PC-9 (cell line): ENCODE data around the gene TMEM51. TPM values are rescaled to one million over a fixed set of nuclear protein-coding genes. Genes with fewer than 3 reads are reported as not detected.

ENCODE experiments used
- BruUV-seq: library from RNA; stranded (reverse); fragments of 400-500 nt; replicated peaks from 2 replicates; lab custom pipeline; 2021; lab: Mats Ljungman, UMichigan
- CTCF ChIA-PET: fragments of 300-600 bp; sonication (Branson Sonifier 250); formaldehyde crosslinking; loops from one replicate; lab custom pipeline; 2022; ENCODE audit warnings: antibody characterized with exemption; lab: Charles Lee
- POLR2A ChIA-PET: fragments of 300-600 bp; sonication (Branson Sonifier 250); formaldehyde crosslinking; loops from one replicate; lab custom pipeline; 2022; ENCODE audit warnings: antibody characterized with exemption; ENCODE audit not compliant: unreplicated experiment; lab: Charles Lee
- DNase-seq, 2 experiments: peaks; one replicate each; pipeline versions ENCODE4 v3.0.0 to v3.0.0-alpha.2; 2015 to 2022; ENCODE audit warnings: mixed read lengths in 1 of 2
- H2AFZ ChIP-seq: fragments of 200-600 bp; sonication (generic); 2 replicates; pipeline ENCODE4 v1.8.1; 2017; ENCODE audit warnings: antibody characterized with exemption
- H3F3A ChIP-seq: fragments of 200-600 bp; sonication (generic); 2 replicates; pipeline ENCODE4 v1.8.1; 2017; ENCODE audit warnings: antibody characterized with exemption, mild to moderate bottlenecking, low read depth; ENCODE audit not compliant: insufficient read depth
- H3K27ac ChIP-seq: fragments of 200-600 bp; sonication (generic); 2 replicates; pipeline ENCODE4 v1.6.1; 2016; ENCODE audit warnings: mixed run types
- H3K27me3 ChIP-seq: fragments of 200-600 bp; sonication (generic); 2 replicates; pipeline ENCODE4 v1.6.1; 2016; ENCODE audit warnings: low read depth, mixed run types; ENCODE audit not compliant: insufficient read depth
- H3K36me3 ChIP-seq: fragments of 200-600 bp; sonication (generic); 2 replicates; pipeline ENCODE4 v1.6.1; 2016; ENCODE audit warnings: low read depth, mixed run types
- H3K4me1 ChIP-seq: fragments of 200-600 bp; sonication (generic); replicated peaks from 2 replicates; pipeline ENCODE4 v1.6.1; 2016; ENCODE audit warnings: mixed run types; ENCODE audit not compliant: insufficient read depth
- H3K4me2 ChIP-seq: fragments of 200-600 bp; sonication (generic); 2 replicates; pipeline ENCODE4 v1.6.1; 2017; ENCODE audit warnings: mixed run types
- H3K4me3 ChIP-seq: fragments of 200-600 bp; sonication (generic); 2 replicates; pipeline ENCODE4 v1.6.1; 2016; ENCODE audit warnings: mixed run types
- H3K79me2 ChIP-seq: fragments of 200-600 bp; sonication (generic); 2 replicates; pipeline ENCODE4 v1.6.1; 2017; ENCODE audit warnings: low read depth, mixed run types
- H3K9me2 ChIP-seq: fragments of 200-600 bp; sonication (generic); 2 replicates; pipeline ENCODE4 v1.8.1; 2017; ENCODE audit warnings: mild to moderate bottlenecking; ENCODE audit not compliant: insufficient read depth
- H3K9me3 ChIP-seq: fragments of 200-600 bp; sonication (generic); 2 replicates; pipeline ENCODE4 v1.8.1; 2016; ENCODE audit warnings: low read depth; ENCODE audit not compliant: insufficient read depth
- H4K20me1 ChIP-seq: fragments of 200-600 bp; sonication (generic); 2 replicates; pipeline ENCODE4 v1.8.1; 2017; ENCODE audit not compliant: insufficient read depth
- EZH2 ChIP-seq: fragments of 200-600 bp; sonication (generic); IDR thresholded peaks from 2 replicates; pipeline ENCODE4 v1.8.0; 2017; ENCODE audit warnings: antibody characterized with exemption, low read depth
- intact Hi-C: fragments of 100-400 bp; cut with micrococcal nuclease; formaldehyde crosslinking; loops from one replicate; pipeline ENCODE4 v1.10.0; 2022; ENCODE audit not compliant: unreplicated experiment
- total RNA-seq: library from RNA; stranded (reverse); gene quantifications from 2 replicates; pipeline ENCODE4 v1.2.3, GENCODE V29; 2021
- TF ChIP-seq, protein P1 (sequence below): fragments of 200-600 bp; sonication (generic); conservative IDR thresholded peaks from 2 replicates; pipeline ENCODE4 v1.6.1; 2017; ENCODE audit warnings: mixed run types, antibody characterized with exemption, mild to moderate bottlenecking, moderate library complexity

Gene TMEM51
- total RNA-seq, 1 experiment from 2014 or later: 11.7 TPM

- BruUV-seq: no TSS peak
- intact Hi-C loops: no loop called here
Measured at GRCh38 chr1:15125101-15125745, 28.3 kb upstream of the TMEM51 start.

DNA sequence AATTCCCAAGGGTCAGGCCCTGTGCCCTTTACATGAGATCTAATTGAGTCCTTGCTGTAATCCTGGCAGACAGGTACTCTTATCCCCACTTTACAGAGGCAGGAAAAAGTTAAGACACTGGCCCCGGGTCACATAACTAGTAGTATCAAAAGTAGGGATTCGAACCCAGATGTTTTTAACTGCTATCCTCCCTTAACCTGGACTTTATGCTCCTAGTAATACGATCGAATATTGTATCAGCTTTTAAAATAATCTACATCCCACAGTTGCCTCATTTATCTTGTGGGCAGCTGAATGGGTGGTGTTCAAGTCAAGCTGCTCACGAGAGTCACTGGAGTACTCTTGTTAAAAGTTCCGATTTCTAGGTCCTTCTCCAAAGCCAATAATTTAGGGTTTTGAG lies 25.5 kb upstream of the TMEM51 start:
- BruUV-seq: no TSS peak
- Histone ChIP-seq H3K36me3 (no peaks in the 10 kb centered on the region), H3K27me3 (no peaks in the 10 kb centered on the region), H2AFZ (no peak overlapping the region), H3F3A (no peaks in the 10 kb centered on the region), H3K9me2 (no peaks in the 10 kb centered on the region), H3K9me3 (no peaks in the 10 kb centered on the region), H4K20me1 (no peaks in the 10 kb centered on the region), H3K4me1 (no peaks in the 10 kb centered on the region), H3K79me2 (no peaks in the 10 kb centered on the region), H3K4me3 (no peak overlapping the region), H3K27ac (no peak overlapping the region), H3K4me2 (no peak overlapping the region)
- no peak for DNase-seq
- TF ChIP-seq, protein P1, sequence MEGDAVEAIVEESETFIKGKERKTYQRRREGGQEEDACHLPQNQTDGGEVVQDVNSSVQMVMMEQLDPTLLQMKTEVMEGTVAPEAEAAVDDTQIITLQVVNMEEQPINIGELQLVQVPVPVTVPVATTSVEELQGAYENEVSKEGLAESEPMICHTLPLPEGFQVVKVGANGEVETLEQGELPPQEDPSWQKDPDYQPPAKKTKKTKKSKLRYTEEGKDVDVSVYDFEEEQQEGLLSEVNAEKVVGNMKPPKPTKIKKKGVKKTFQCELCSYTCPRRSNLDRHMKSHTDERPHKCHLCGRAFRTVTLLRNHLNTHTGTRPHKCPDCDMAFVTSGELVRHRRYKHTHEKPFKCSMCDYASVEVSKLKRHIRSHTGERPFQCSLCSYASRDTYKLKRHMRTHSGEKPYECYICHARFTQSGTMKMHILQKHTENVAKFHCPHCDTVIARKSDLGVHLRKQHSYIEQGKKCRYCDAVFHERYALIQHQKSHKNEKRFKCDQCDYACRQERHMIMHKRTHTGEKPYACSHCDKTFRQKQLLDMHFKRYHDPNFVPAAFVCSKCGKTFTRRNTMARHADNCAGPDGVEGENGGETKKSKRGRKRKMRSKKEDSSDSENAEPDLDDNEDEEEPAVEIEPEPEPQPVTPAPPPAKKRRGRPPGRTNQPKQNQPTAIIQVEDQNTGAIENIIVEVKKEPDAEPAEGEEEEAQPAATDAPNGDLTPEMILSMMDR: no peak
- TF ChIP-seq EZH2: no peak
- ChIA-PET POLR2A (no interaction called here), CTCF (interaction anchor here (0.7 to 1.4 kb wide), 4 partner anchors 36 to 195 kb away, joined by 3 to 15 read pairs (median 4); no protein-coding TSS in a partner anchor)
- intact Hi-C loops: loop anchor here (1.0 to 2.0 kb wide), 4 partner anchors 24 to 303 kb away; no protein-coding TSS in a partner anchor

More at GRCh38 chr1:15125101-15125745, 28.3 kb upstream of the TMEM51 start:
- ChIA-PET CTCF (no interaction called here), POLR2A (interaction anchor here (0.6 kb wide), 1 partner anchor 135 kb away, joined by 3 read pairs; no protein-coding TSS in a partner anchor)
- H3F3A ChIP-seq: no peaks in the 10 kb centered on the region
- H3K9me3 ChIP-seq: no peaks in the 10 kb centered on the region
- H3K4me3 ChIP-seq: no peak overlapping the region
- no peak overlapping the region for H2AFZ ChIP-seq
- no peak overlapping the region for H3K27ac ChIP-seq
- H3K36me3 ChIP-seq: no peaks in the 10 kb centered on the region
- H3K79me2 ChIP-seq: no peaks in the 10 kb centered on the region
- no peak overlapping the region for H3K4me2 ChIP-seq
- H3K27me3 ChIP-seq: no peaks in the 10 kb centered on the region
- H3K4me1 ChIP-seq: no peaks in the 10 kb centered on the region
- DNase-seq: no peak
- H4K20me1 ChIP-seq: no peaks in the 10 kb centered on the region
- H3K9me2 ChIP-seq: no peaks in the 10 kb centered on the region
- no peak for TF ChIP-seq EZH2
- TF ChIP-seq, protein P1: no peak

GRCh38 chr1:15128520-15129313 lies 24.8 kb upstream of the TMEM51 start:
- H3K27me3 ChIP-seq: no peaks in the 10 kb centered on the region
- no peaks in the 10 kb centered on the region for H4K20me1 ChIP-seq
- no peak overlapping the region for H3K4me2 ChIP-seq
- H3F3A ChIP-seq: no peaks in the 10 kb centered on the region
- no peak overlapping the region for H3K27ac ChIP-seq
- no TSS peak for BruUV-seq
- H3K4me3 ChIP-seq: no peak overlapping the region
- H3K4me1 ChIP-seq: no peaks in the 10 kb centered on the region
- no peaks in the 10 kb centered on the region for H3K9me3 ChIP-seq
- ChIA-PET CTCF (interaction anchor here (0.6 to 1.4 kb wide), 8 partner anchors 22 to 194 kb away, joined by 3 to 15 read pairs (median 3); no protein-coding TSS in a partner anchor), POLR2A (interaction anchor here (0.5 kb wide), 1 partner anchor 24 kb away, joined by 6 read pairs; no protein-coding TSS in a partner anchor)
- H3K79me2 ChIP-seq: no peaks in the 10 kb centered on the region
- H2AFZ ChIP-seq: no peak overlapping the region
- TF ChIP-seq EZH2: no peak
- TF ChIP-seq, protein P1: peak; percentile 87
- no peaks in the 10 kb centered on the region for H3K36me3 ChIP-seq
- DNase-seq: peak in 1 of 2 experiments; percentile 73
- no peaks in the 10 kb centered on the region for H3K9me2 ChIP-seq
- intact Hi-C loops: loop anchor here (1.0 to 2.0 kb wide), 4 partner anchors 24 to 302 kb away; no protein-coding TSS in a partner anchor
